WTC11 (cell line): ENCODE measurements around the gene BPIFB4. TPM values are rescaled to one million over a fixed set of nuclear protein-coding genes. Genes with fewer than 3 reads are reported as not detected.

Experiments used
- ATAC-seq: fragments of 200-7000 bp; cut with Tn5 transposase; 2 replicates; pipeline ENCODE4 v1.10.0; 2021; ENCODE audit warnings: mild to moderate bottlenecking, moderate library complexity
- CTCF ChIA-PET: fragments of 300-600 bp; sonication (Branson Sonifier 250); formaldehyde crosslinking; loops from one replicate; lab custom pipeline; 2021; ENCODE audit warnings: antibody characterized with exemption; lab: Charles Lee
- POLR2A ChIA-PET: fragments of 350-600 bp; sonication (Branson Sonifier 250); formaldehyde crosslinking; loops from one replicate; lab custom pipeline; 2021; ENCODE audit warnings: antibody characterized with exemption; lab: Charles Lee
- DNase-seq: peaks from one replicate; pipeline ENCODE4 v3.0.0; 2021; ENCODE audit warnings: low spot score
- H3K27ac Mint-ChIP-seq: 2 replicates; pipeline ENCODE4 v1.8.0; 2021; ENCODE audit warnings: mixed read lengths
- H3K27me3 Mint-ChIP-seq: 2 replicates; pipeline ENCODE4 v1.8.0; 2021; ENCODE audit warnings: low read depth, mild to moderate bottlenecking, moderate library complexity, mixed read lengths
- H3K36me3 Mint-ChIP-seq: 2 replicates; pipeline ENCODE4 v1.8.0; 2021; ENCODE audit warnings: mixed read lengths
- H3K4me1 Mint-ChIP-seq: 2 replicates; pipeline ENCODE4 v1.8.0; 2022; ENCODE audit warnings: mixed read lengths
- H3K4me3 Mint-ChIP-seq: 2 replicates; pipeline ENCODE4 v1.8.0; 2021; ENCODE audit warnings: mild to moderate bottlenecking, moderate library complexity, mixed read lengths
- H3K9me3 Mint-ChIP-seq: 2 replicates; pipeline ENCODE4 v1.8.0; 2021; ENCODE audit warnings: mixed read lengths
- ATF1 ChIP-seq: sonication (generic); formaldehyde crosslinking; IDR thresholded peaks from 2 replicates; pipeline ENCODE4 v1.8.1; 2023; ENCODE audit warnings: mild to moderate bottlenecking, moderate library complexity, missing genetic modification reagents
- CBFB ChIP-seq: sonication (generic); formaldehyde crosslinking; IDR thresholded peaks from 2 replicates; pipeline ENCODE4 v1.8.1; 2022; ENCODE audit warnings: mild to moderate bottlenecking, low read depth, missing genetic modification reagents
- FOXJ3 ChIP-seq: sonication (generic); formaldehyde crosslinking; IDR thresholded peaks from 2 replicates; pipeline ENCODE4 v1.9.0; 2021; ENCODE audit warnings: missing genetic modification reagents, mild to moderate bottlenecking, borderline replicate concordance
- GTF2I ChIP-seq: fragments of 250-450 bp; sonication (Bioruptor Pico); conservative IDR thresholded peaks from 2 replicates; pipeline ENCODE4 v1.4.0; 2021; ENCODE audit warnings: mild to moderate bottlenecking
- IRF1 ChIP-seq: sonication (generic); formaldehyde crosslinking; IDR thresholded peaks from 2 replicates; pipeline ENCODE4 v1.8.0; 2023; ENCODE audit warnings: missing genetic modification reagents
- IRF2 ChIP-seq: sonication (generic); formaldehyde crosslinking; IDR thresholded peaks from 2 replicates; pipeline ENCODE4 v1.8.0; 2022; ENCODE audit warnings: low read depth, missing genetic modification reagents, borderline replicate concordance
- JAZF1 ChIP-seq: fragments of 250-450 bp; sonication (Bioruptor Pico); IDR thresholded peaks from 2 replicates; pipeline ENCODE4 v1.9.0; 2021; ENCODE audit warnings: moderate library complexity, mild to moderate bottlenecking, inconsistent platforms
- JUN ChIP-seq: sonication (generic); formaldehyde crosslinking; IDR thresholded peaks from 2 replicates; pipeline ENCODE4 v1.8.0; 2023; ENCODE audit warnings: mild to moderate bottlenecking, missing genetic modification reagents
- KAT7 ChIP-seq: sonication (generic); formaldehyde crosslinking; IDR thresholded peaks from 2 replicates; pipeline ENCODE4 v1.8.1; 2023; ENCODE audit warnings: missing genetic modification reagents, mild to moderate bottlenecking, borderline replicate concordance
- OVOL2 ChIP-seq: fragments of 250-450 bp; sonication (Bioruptor Pico); IDR thresholded peaks from 2 replicates; pipeline ENCODE4 v1.9.0; 2021; ENCODE audit warnings: mild to moderate bottlenecking, borderline replicate concordance
- ZNF281 ChIP-seq: sonication (generic); formaldehyde crosslinking; IDR thresholded peaks from 2 replicates; pipeline ENCODE4 v1.8.0; 2023; ENCODE audit warnings: mild to moderate bottlenecking, missing genetic modification reagents
- ZNF423 ChIP-seq: fragments of 250-450 bp; sonication (Bioruptor Pico); IDR thresholded peaks from 2 replicates; pipeline ENCODE4 v2.1.2; 2022; ENCODE audit warnings: mild to moderate bottlenecking, moderate library complexity
- ZNF671 ChIP-seq: fragments of 250-450 bp; sonication (Bioruptor Pico); IDR thresholded peaks from 2 replicates; pipeline ENCODE4 v1.8.0; 2021; ENCODE audit warnings: mild to moderate bottlenecking
- ZSCAN18 ChIP-seq: fragments of 250-450 bp; sonication (Bioruptor Pico); IDR thresholded peaks from 2 replicates; pipeline ENCODE4 v2.1.2; 2022; ENCODE audit warnings: mild to moderate bottlenecking, moderate library complexity
- total RNA-seq: library from RNA; stranded (reverse); gene quantifications from 3 replicates; pipeline ENCODE4 v1.2.3, GENCODE V29; 2021
- TF ChIP-seq, protein P1 (sequence below): fragments of 200-600 bp; IDR thresholded peaks from 2 replicates; pipeline ENCODE4 v1.8.0; 2022; ENCODE audit warnings: antibody characterized with exemption
- TF ChIP-seq, protein P2 (sequence below): fragments of 250-450 bp; sonication (Bioruptor Pico); IDR thresholded peaks from 2 replicates; pipeline ENCODE4 v1.9.0; 2021; ENCODE audit warnings: mild to moderate bottlenecking
- TF ChIP-seq, protein P3 (sequence below): fragments of 250-450 bp; sonication (Bioruptor Pico); IDR thresholded peaks from 2 replicates; pipeline ENCODE4 v1.9.0; 2021; ENCODE audit warnings: moderate library complexity, mild to moderate bottlenecking, inconsistent platforms, borderline replicate concordance

BPIFB4 gene
- total RNA-seq, 1 experiment from 2014 or later, result not detected

DNA sequence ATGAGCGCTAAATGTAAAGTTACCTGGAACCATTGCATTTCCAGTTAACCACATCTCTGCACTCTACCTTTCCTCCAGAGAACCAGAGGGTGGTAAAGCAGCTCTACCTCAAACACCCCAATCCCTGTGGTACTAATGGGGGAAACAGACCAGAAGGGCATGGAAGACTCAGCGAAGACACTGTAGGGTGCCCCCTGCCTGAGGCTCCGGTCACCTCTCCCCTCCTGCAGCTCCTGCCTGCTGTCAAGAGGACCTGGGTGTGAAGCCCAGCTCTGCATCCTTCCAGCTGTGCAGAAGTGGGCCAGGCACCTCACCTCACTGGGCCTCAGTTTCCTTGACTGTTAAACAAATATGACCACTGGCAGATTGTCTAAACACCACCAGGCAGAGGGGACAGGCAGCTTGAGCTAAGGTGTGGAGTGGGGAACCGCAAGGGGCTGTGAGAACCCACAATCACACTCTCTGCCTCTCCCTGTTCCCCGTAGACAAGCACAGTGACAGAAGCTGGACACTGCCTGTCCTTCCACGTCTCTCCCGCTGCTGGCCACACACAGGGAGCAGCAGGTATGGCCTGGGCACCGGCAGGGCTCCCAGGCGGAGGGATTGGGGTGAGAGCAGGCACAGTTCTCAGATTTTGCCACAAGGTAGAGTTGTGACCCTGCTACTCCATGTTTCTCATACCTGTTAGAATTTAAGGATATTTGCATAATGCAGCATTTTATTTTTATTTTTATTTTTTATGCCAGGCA, 79.4 kb downstream of the BPIFB4 start (continued):
- TF ChIP-seq, protein P1, sequence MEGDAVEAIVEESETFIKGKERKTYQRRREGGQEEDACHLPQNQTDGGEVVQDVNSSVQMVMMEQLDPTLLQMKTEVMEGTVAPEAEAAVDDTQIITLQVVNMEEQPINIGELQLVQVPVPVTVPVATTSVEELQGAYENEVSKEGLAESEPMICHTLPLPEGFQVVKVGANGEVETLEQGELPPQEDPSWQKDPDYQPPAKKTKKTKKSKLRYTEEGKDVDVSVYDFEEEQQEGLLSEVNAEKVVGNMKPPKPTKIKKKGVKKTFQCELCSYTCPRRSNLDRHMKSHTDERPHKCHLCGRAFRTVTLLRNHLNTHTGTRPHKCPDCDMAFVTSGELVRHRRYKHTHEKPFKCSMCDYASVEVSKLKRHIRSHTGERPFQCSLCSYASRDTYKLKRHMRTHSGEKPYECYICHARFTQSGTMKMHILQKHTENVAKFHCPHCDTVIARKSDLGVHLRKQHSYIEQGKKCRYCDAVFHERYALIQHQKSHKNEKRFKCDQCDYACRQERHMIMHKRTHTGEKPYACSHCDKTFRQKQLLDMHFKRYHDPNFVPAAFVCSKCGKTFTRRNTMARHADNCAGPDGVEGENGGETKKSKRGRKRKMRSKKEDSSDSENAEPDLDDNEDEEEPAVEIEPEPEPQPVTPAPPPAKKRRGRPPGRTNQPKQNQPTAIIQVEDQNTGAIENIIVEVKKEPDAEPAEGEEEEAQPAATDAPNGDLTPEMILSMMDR, result no peak
- TF ChIP-seq JUN, result no peak
- TF ChIP-seq KAT7 (CRISPR knock-in tag), result no peak
- no peak for TF ChIP-seq ZNF423 (CRISPR knock-in tag)
- TF ChIP-seq FOXJ3, result no peak
- TF ChIP-seq, protein P2, sequence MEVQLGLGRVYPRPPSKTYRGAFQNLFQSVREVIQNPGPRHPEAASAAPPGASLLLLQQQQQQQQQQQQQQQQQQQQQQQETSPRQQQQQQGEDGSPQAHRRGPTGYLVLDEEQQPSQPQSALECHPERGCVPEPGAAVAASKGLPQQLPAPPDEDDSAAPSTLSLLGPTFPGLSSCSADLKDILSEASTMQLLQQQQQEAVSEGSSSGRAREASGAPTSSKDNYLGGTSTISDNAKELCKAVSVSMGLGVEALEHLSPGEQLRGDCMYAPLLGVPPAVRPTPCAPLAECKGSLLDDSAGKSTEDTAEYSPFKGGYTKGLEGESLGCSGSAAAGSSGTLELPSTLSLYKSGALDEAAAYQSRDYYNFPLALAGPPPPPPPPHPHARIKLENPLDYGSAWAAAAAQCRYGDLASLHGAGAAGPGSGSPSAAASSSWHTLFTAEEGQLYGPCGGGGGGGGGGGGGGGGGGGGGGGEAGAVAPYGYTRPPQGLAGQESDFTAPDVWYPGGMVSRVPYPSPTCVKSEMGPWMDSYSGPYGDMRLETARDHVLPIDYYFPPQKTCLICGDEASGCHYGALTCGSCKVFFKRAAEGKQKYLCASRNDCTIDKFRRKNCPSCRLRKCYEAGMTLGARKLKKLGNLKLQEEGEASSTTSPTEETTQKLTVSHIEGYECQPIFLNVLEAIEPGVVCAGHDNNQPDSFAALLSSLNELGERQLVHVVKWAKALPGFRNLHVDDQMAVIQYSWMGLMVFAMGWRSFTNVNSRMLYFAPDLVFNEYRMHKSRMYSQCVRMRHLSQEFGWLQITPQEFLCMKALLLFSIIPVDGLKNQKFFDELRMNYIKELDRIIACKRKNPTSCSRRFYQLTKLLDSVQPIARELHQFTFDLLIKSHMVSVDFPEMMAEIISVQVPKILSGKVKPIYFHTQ (CRISPR knock-in tag), result no peak

GRCh38 chr20:33159713-33160112, 80.3 kb downstream of the BPIFB4 start:
- DNase-seq (no peak), ATAC-seq (no peak)
- H3K4me1 Mint-ChIP-seq, result no peaks in the 10 kb centered on the region
- H3K27ac Mint-ChIP-seq, result no peak overlapping the region
- ChIA-PET CTCF (no interaction called here), POLR2A (no interaction called here)
- H3K9me3 Mint-ChIP-seq, result peaks cover 3% of the 10 kb centered on the region; the same call in 1 of the 2 replicates
- no peaks in the 10 kb centered on the region for H3K36me3 Mint-ChIP-seq
- no peak overlapping the region for H3K4me3 Mint-ChIP-seq
- H3K27me3 Mint-ChIP-seq, result peaks cover 2% of the 10 kb centered on the region; the same call in 1 of the 2 replicates
- no peak for TF ChIP-seq JAZF1
- TF ChIP-seq, protein P3, sequence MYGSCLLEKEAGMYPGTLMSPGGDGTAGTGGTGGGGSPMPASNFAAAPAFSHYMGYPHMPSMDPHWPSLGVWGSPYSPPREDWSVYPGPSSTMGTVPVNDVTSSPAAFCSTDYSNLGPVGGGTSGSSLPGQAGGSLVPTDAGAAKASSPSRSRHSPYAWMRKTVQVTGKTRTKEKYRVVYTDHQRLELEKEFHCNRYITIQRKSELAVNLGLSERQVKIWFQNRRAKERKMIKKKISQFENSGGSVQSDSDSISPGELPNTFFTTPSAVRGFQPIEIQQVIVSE (CRISPR knock-in tag), result no peak
- TF ChIP-seq OVOL2, result no peak
- TF ChIP-seq IRF1, result no peak
- TF ChIP-seq ZNF671 (CRISPR knock-in tag), result no peak
- TF ChIP-seq, protein P1, result no peak
- TF ChIP-seq ZNF281 (CRISPR knock-in tag), result no peak
- TF ChIP-seq CBFB (CRISPR knock-in tag), result no peak
- no peak for TF ChIP-seq ATF1 (CRISPR knock-in tag)
- TF ChIP-seq ZSCAN18 (CRISPR knock-in tag), result no peak
- no peak for TF ChIP-seq KAT7 (CRISPR knock-in tag)
- TF ChIP-seq, protein P2 (CRISPR knock-in tag), result no peak
- TF ChIP-seq GTF2I (CRISPR knock-in tag), result no peak
- TF ChIP-seq IRF2 (CRISPR knock-in tag), result no peak
